Measurements from ENCODE around the gene SLCO3A1.

SLCO3A1 gene

DNA sequence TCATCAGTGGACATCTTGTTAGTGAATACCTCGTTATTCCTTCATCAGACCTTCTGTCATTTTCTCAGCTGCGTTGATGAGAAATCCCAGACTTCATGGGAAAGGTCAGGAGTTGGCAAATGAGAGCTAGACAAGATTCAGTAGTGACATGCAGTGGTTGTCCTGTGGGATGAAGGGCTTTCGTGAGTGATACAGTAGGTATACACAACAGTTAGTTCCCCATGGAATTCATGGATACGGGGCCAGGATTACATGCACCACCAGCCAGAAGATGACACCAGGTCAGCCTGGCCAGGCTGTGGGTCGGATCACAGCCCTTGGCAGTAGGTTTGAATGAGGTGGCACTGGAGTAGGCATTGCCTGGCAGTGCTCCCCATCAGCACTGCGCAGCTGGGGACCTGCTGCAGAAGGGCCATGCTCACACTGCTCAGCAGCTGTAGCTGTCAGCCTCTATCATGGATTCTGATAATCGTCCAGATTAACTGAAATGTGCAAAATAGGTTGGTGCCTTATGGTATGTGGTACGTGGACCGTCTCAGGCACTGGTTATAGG lies 150.1 kb downstream of the SLCO3A1 start:
- DNase-seq (ENCODE audit: low read depth) = no peak

DNA sequence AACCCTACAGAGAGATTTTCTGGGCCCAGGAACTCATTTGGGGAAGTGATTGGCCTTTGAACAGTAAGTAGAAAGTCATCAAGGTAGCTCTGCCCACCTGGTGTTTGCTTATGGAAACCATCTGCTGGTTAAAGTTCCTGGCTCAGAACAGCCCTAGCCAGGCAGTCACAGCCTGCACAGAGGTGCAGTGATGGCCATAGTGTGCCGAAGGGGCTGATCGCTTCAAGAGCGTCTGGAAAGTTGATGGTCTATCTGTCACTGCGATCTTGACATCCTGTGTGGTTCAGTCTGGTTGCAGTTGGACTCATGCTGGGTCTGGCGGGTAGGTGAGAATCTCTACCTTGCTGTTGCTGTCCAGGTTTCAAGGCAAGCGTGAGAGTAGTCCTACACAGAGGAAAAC lies 151.6 kb downstream of the SLCO3A1 start:
- no peak for DNase-seq (ENCODE audit: low read depth)

DNA sequence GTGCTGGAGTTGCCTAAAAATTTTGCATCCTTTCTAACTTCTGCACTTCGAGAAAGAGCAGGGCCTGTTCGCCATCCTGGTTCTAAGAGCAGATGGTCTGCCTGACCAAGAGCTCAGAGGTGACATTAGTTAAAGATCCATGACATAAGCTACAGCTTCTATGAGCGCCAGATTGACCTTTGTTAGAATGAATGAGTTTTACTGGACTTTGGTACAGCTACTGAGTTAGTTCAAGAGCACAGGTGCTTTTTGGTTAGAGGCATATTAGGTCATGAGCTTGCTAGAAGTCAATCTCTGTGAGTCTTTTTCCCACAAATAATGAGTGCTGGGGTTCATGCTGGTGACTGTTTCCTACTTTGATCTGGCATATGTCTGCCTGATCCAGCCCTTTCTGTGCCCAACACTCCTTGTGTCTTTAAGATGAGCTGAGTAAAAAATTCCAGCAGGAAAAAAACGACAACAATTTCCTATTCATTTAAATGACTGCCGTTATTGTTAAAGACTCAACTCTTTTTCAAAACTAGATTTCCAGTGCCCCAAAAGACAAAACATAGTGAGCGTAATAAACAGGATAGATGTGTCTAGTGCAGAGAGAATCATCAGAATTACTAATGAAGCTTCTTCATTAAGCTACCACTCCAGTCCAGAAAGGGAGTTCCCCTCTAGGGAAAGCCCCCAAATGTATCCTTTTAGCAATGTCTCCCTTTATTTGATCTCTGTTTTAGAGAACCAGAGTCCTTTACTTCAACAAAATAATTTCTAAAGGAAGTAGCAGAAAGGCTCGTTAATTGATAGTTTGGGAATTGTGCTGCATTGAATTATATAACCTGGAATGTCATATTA lies 152.9 kb downstream of the SLCO3A1 start:
- no peak for DNase-seq (ENCODE audit: low read depth)

DNA sequence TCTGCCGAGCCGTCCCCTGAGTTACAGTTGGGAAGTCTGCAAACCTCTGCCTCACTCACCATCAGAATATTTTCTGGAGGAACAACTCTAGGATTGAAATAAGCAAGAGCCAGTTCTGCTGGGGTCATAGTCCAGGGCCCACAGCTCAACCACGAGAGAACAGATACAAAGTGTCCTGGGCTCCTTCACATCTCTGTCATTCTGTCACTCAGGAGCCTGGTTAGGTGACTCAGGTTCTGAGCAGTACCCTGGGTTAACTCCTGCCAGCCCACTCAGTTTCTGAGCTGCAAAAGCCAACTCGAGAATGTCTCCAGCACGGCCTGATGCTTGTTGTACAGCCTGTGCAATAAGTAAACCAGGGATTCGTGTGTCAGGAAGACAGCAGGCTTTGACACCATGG lies 155.7 kb downstream of the SLCO3A1 start:
- DNase-seq (ENCODE audit: low read depth) = no peak

DNA sequence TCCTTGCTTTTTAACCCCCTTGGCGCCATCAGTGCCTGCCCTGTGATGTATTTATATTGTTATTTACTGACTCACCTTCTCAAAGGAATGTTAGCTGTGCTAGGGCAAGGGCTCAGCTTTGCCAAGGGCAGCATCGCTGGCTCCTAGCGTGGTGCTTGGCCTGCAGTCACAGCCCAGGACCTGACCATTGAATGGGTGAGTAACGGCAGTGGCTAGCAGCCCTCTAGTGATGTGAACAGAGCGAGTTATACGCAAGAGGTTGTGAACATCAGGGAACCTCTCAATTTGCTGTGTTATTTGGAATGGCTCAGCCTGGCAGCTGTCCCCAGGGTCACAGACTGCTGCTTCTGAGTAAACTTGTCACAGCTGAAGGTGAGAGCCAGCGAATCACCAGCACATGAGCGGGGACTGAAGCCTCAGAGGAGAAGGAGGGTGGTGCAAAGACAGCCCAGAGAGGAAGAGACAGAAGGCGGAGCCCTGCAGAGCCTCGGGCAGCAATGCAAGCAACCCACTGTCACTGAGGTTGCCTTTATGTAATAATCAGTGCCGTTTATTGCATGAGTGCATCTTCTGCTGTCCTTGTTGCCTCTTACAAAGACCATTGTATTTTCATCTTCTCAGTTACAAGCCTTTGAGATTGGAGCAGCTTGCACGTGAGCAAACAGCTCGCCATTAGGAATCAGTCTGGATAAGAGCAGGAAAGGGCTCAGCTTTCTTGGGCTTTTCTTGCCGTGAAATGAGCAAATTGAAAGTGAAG lies 158.3 kb downstream of the SLCO3A1 start:
- DNase-seq (ENCODE audit: low read depth) = no peak

DNA sequence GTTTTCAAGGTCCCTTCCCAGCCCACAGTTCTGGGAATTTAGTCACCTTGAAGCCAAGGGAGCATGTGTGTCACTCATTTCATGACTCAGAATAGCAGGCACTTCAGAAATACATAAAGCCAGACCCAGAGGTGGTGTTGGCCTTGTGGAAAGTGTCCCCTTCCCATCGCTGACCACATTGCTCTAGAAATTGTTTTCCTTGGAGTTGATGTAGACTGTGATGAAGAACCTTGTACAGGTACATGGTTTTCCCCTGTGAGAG lies 158.8 kb downstream of the SLCO3A1 start:
- DNase-seq (ENCODE audit: low read depth) = no peak

DNA sequence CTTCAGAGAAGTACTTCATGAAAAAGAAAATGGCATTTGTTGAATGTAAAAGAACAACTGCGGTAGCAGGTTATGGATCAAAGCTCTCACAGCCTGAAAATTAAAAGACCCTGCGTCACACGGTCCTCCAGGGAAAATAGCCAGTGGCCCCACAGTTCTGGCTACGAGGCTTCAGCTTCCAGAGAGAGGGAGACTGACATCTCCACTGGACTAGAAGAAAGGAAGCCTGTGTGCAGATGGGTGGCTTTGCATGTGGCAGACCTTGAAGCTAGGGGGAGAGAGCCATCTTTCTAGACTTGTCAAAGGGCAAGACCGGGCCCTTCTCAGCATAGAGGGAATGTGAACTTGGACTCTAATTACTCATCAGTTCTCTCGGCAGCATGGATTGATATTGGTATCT lies 159.4 kb downstream of the SLCO3A1 start:
- no peak for DNase-seq (ENCODE audit: low read depth)

DNA sequence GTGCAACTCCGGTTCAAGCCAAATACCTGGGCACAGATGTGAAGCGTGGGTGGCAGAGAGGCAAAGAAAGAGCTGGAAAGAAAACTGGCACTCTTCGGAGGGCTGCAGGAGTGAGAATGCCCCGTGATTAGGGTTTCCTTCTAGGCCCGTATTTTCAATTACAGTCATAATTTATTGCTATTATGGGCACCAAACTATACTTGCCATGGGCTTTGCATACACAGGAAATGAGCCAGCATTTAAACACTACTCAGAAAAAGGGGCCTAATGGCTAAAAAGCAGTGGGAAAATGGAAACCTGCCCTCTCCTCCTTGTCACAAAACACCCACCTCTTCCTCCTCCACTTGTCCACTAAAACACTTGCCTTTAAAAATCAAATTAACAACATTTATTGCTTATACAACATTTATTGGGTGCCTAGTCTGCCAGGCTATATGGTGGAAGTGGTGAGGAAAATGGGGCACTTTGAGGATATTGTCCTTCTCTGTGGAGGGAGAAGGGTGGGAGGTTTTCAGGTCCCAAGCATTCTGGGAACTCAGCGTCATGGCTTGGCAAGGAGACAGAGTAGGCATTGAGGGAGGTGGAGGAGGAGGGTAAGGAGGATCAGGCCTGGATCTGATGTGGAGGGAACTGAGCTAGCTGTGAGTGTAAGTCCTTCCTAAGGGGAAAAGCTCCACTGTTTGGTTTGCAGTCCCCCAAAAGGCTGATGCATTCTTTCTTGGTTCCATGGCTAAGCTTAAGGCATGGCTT lies 160.9 kb downstream of the SLCO3A1 start:
- DNase-seq (ENCODE audit: low read depth) = no peak

DNA sequence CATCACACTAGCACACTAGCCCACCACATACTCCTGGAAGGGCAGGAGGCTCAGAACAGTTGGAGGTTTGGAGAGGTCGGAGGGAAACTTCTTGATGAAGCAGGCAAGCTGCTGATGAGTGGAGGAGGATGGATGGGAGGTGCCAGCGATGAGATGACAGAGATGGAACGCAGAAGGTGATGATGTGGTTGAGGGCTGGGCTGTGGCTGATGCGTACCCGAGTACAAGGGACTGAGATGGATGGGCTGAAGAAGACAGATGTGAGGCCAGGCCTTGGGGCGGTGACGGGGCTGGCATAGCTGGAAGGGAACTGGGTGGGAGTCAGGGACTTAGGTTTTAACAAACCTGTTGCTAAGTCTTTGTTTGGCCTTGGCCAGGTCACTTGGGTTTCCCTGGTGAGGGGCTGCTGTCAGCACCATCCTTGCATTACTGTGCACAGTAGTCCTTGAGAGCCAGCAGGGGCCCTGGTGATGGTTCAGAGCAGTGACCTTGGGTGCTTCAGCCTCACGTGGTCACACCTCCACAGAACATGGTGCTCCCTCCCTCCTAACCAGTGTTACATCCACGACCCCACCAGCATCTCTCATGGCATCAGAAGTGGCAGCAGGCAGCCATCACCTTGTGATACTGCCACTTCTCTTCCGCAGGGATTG lies 164.5 kb downstream of the SLCO3A1 start:
- DNase-seq (ENCODE audit: low read depth) = no peak

DNA sequence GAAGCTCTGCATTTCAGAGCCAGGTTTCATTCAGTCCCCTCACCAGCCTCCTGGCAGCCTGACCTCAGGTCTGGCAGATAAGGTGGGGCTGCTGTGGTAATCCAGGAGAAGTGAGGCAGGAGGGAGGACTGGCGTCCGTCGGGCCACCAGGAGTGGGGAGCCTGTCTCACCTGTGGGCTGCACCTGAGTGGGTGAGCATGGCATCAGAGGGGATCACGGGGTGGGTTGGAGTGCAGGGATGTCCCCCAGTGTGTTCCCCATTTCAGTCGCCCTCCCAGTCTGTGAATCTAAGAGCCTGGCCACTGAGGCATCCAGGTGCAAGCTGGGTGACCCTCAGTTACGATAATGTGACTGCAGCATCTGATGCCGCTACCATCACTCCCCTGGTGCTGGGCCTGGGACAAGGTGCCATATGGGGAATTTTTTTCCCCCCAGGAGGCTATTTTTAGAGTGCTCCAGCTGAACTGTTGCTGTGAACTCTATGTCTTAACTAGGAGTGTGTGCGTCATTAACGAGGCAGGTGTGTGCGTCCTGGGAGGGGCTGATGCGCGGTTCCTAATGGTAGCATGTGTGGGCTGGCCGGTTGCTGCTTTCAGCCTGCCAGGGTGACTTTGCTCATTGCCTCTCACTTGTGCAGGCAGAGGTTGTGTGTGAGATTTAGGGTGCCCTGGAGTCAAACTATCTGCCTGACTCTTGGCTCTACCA lies 165.2 kb downstream of the SLCO3A1 start:
- no peak for DNase-seq (ENCODE audit: low read depth)

DNA sequence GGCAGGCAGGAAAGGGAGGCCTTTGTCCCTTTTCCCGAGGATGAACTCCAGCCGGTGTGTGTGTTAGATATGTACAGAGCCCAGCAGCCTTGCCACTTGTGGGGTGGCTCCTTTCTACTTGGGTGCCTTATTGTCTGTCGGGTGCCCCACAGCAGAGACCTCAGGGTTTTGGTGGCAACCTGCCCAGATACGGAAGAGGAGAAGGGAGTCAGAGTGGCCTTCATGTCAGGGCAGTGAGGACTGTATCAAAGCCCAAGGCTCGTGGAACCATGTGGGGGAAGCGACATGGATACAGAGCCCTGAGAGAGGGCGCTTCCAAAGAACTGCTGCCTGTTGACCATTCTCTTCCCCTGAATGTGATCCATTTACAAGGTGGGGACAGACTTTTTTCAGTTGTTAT lies 166.2 kb downstream of the SLCO3A1 start:
- DNase-seq (ENCODE audit: low read depth) = no peak

DNA sequence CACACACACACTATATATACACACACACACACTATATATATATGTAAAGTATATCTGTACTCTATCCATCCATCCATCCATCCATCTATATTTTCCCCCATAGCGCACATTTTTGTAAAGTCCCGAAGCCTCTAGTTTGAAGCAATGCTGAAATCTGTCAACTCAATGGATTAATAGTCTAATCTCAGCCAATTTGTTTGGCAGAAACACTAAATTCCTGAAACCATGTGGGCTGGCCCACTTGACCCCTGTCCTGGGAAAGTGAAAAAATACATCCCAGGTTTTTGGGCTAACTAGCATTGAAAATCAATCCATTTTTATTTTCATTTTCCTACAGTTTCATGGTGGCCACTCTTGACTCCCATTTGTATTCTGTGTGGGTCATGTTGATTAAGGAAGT lies 166.7 kb downstream of the SLCO3A1 start:
- no peak for DNase-seq (ENCODE audit: low read depth)

DNA sequence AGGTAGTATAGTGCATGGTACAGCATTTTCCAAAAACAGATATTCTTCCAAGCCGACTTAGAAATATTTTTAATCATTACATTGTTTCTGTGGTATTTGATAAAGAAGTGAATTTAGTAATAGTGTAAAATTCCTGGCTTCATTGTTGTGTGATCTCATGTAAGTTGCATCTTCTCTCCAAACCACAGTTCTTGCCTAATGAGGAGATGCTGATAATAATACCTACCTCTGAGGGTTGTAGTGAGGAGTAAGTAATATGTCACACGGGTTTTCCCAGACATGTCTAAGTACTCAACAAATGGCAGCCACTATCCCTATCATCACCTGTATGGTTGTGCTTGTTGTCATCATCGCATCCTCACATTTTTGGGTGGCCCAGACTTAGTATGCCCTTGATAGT lies 167.3 kb downstream of the SLCO3A1 start:
- DNase-seq (ENCODE audit: low read depth) = no peak

DNA sequence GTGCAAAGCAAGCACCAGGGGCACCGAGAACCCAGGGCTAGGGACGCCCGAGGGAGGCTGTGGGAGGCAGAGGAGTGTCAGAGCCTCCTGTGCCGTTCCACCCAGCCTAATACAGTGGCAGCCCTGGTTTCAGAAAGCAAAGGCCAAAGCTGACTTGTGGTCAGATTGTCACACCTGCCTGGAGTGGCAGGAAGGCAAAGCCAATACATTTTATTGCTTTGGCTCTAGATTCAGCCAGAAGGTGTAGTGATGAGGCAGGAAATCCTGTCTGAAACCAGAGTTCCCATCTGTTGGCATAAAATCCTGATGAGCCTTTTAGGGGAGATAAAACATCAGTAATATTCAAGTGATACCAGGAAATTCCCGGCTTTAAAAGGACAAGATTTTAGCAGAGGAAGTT lies 168.3 kb downstream of the SLCO3A1 start:
- DNase-seq (ENCODE audit: low read depth) = no peak

DNA sequence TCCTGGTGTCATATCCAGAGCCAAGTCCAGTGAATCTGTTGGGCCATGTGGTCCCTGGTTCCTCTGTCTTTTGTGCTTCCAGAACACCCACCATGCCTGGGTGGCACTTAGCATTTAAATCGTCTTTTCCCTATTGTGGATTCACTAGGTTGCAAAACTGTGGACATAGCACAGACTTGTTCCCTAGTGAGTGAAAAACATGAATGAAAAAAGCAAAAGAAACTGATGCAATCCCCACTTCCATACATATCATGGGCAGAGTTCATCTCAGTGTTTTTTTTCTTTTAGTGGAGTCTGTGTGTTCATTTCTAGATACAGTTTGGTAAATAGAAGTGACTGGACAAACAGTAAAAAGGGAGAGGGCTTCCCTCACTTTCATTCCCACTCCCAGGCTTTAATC lies 170.5 kb downstream of the SLCO3A1 start:
- DNase-seq (ENCODE audit: low read depth) = no peak

DNA sequence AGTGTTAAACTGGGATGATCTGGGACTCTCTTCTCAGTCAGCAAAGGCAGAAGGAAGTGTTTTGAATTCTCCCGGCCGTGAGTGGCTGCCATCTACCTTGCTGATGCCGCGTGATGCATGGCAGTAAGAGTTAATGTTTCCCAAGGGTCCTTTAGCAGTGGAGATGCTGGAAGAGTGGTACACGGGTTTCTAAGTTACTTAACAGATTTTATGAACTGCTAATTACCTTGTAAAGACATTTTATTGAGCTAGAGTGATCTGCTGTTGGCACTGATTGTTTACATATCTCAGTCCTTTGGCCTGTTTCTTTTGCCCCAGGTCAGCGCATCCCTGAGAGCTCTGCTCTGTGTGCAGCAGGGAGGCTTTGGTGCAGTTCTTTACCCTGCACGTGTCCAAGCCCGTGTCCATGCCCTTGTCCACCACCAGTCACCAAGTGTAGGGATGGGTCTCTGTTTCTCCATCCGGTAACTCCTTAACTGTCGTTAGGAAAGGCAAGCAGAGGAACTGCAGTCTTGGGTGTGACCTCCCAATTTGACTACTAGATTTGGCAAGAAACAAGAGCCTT lies 172.3 kb downstream of the SLCO3A1 start:
- no peak for DNase-seq (ENCODE audit: low read depth)

DNA sequence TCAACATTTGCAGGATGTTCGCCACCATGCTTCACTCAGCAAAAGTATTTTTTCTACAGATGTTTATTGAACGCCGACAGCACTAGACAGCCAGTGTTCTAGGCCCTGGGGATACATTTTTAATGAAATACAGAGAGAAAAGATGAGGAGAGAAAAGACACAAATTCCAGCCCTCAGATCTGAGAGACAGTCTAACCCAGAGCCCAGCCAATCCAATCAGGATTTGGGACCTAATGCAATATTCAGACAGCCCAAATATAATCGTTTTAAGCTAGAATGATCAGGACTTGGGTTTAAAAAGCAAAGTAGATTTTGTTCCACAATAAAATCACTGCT lies 174.8 kb downstream of the SLCO3A1 start:
- no peak for DNase-seq (ENCODE audit: low read depth)

DNA sequence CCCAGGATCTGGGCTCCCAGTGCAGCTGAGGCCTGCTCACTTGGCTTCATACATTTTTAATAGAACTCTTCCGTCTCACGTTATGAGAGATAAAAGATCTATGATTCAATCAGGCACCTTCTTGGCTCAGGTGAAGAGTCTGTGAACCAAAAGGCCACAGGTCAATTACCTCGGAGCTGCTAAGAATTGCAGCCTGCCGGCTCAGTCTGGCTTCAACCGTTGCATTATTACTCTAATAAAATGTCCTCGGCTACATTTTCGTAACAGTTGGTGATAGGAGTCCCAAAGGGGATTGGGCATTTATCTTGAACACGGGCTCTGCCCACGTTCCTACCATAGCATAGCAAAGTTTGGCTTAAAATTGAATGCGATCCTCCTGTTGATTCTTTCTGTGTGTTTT lies 176.3 kb downstream of the SLCO3A1 start:
- no peak for DNase-seq (ENCODE audit: low read depth)

DNA sequence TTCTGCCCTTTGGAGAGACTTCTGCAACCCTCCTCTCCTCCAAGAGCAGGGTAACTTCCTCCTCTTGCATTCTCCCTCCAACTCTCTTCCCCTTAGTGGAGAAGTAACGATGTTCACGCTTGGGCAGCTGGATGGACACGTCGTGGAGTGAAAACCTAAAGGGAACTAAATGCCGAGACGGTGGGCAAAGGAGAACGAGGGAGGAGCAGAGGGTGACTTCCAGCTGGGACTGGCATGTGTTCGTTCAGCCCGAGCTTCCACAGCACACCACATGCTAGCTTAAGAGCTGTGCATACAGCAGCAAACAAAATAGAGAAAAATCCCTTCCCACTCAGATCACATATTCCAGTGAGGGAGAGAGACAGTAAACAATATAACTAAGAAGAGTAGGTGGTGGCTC lies 179.8 kb downstream of the SLCO3A1 start:
- DNase-seq (ENCODE audit: low read depth) = no peak

DNA sequence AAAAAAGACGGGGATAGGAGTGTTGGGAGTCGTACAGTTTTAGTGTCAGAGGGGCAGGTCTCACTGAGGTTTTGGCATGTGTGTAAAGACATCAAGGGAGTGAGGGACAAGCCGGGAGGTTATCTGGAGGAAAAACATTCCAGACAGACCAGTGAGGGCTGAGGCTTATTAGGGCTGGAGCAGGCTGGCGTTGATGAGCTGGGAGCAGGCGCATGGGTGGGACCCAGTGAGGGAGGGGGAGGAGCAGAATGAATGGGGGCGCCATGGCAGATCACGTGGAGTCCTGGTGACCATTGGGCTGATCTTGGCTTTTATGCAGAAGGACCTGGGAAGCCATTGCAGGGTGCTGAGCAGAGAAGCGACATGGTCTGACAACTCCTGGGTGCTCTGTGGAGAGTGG lies 180.2 kb downstream of the SLCO3A1 start:
- DNase-seq (ENCODE audit: low read depth) = no peak

DNA sequence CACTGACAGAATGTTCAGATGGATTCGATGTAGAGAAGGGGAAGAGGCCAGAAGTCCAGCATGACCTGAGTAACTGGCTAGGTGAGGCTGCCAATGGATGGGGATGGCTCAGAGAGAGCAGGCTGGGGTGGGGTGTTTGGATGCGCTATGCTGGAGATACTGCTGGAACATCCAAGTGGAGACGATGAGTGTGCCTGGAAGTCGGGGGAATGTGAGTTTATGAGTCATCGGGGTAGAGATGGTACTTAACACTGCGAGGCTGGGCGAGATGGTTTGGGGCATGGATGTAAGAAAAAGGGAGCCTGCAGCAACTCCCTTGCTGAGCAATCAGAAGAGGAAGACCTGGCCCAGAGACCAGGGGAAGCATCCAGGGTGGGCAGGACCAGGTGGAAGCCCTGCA lies 180.7 kb downstream of the SLCO3A1 start:
- DNase-seq (ENCODE audit: low read depth) = no peak

DNA sequence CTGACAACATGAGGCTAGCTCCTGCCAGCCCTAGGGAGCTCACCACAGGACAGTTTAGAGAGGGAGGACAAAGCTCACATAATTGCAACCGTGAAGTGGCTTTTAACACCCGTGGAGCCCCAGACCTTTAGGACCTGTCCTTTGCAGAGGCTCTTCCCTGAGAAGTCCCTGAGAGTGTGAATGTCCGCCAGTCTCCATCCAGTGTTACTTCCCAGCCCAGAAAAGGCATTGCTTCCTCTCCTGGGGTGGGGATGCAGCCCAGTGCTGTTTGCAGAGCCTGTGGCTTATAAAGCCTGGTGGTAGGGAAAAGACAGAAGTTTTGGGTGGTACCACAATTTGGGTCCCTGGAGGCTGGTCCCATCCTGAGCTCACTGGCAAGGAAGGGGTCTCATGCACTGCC lies 182.0 kb downstream of the SLCO3A1 start:
- no peak for DNase-seq (ENCODE audit: low read depth)
